ENCODE measurements around the gene ANKRD55.
"Not testable (repeated sequence)": the region's sequence is repeated elsewhere in the genome, so short reads cannot be mapped to it uniquely, and the experiment has no call there.

- TF ChIP-seq, protein P1, sequence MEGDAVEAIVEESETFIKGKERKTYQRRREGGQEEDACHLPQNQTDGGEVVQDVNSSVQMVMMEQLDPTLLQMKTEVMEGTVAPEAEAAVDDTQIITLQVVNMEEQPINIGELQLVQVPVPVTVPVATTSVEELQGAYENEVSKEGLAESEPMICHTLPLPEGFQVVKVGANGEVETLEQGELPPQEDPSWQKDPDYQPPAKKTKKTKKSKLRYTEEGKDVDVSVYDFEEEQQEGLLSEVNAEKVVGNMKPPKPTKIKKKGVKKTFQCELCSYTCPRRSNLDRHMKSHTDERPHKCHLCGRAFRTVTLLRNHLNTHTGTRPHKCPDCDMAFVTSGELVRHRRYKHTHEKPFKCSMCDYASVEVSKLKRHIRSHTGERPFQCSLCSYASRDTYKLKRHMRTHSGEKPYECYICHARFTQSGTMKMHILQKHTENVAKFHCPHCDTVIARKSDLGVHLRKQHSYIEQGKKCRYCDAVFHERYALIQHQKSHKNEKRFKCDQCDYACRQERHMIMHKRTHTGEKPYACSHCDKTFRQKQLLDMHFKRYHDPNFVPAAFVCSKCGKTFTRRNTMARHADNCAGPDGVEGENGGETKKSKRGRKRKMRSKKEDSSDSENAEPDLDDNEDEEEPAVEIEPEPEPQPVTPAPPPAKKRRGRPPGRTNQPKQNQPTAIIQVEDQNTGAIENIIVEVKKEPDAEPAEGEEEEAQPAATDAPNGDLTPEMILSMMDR (IDR thresholded peaks at IDR 0.05), result not testable (repeated sequence)
- not testable (repeated sequence) for TF ChIP-seq POLR2A (IDR thresholded peaks at IDR 0.05)
Measured at GRCh38 chr5:56102207-56102606, 130.9 kb downstream of the ANKRD55 start.

Data from heart left ventricle (tissue), 13 donors.